KBM-7 (cell line): Measurements from ENCODE around the gene ZNF134.
A peak's percentile ranks its signal among the peaks of the same experiment; 100 is the strongest.

Experiments
- DNase-seq: peaks from one replicate; pipeline ENCODE4 v3.0.0-alpha.2; 2015
- in situ Hi-C: fragments of 300-500 bp; cut with MboI; formaldehyde crosslinking; loops from 2 replicates; pipeline ENCODE4 v1.14.3; 2020; ENCODE audit warnings: low sequenced_read_pairs, low pct_unique_long_range_greater_than_20kb, mixed read lengths

ZNF134 gene

DNA sequence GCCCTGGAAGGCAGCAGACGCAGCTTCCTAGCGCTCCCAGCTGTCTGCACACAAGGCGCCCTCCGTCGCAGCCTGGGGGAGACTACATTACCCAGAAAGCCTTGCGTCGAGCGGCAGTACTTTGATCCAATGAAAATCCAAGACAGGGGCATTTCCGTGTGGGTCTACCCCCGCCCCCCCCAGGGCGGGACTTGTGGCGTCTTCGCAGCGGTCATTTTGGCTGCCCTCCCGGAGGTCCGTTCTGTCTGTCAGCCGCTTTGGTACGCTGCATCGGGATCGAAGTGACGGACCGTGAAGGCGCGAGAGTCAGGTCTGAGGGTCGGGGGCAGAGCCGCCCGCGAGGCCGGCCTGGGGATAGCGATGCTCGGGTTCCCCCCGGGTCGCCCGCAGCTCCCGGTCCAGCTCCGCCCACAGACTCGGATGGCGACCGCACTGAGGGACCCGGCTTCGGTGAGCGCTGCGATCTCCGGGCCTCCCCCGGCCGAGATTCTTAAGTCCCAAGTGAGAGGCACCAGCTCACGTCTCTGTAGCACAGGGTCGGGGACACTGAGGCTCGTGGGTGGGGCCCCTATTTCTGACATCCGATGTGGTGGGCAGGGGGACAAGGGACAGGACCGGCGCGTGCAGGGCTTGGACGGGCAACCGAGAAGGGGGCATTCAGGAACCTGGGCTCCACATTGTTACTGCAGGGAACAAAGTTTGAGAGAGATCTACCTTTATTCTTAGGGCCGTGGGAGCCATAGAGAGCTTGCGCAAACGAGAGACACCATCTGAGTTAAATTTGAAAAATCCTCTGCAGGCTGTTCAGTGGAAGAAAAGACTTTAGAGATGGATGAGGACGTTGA, 19.2 kb downstream of the ZNF134 start, which contains the start of gene ZNF211:
ZNF211 (plus strand) TSS at position 182 of the 845 bp plus-strand sequence; CDS start at position 361, 179 bp downstream.
- in situ Hi-C loops = no loop called here
- DNase-seq = peak; percentile 92

DNA sequence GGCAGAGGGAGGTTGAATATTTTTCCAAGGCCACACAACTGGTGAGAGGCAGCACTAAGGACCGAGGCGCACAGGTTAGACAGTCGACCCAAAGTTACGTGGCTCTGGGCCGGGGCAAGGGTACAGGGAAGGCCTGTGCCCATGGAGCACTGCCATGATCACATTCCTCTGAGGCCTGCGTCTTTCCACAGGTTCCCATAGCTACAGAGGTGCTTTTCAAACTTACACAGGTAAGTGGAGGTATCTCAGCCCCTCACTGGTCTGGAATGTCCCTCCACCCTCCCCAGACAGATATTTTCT, 19.7 kb downstream of the ZNF134 start:
- no peak for DNase-seq
- in situ Hi-C loops = no loop called here

DNA sequence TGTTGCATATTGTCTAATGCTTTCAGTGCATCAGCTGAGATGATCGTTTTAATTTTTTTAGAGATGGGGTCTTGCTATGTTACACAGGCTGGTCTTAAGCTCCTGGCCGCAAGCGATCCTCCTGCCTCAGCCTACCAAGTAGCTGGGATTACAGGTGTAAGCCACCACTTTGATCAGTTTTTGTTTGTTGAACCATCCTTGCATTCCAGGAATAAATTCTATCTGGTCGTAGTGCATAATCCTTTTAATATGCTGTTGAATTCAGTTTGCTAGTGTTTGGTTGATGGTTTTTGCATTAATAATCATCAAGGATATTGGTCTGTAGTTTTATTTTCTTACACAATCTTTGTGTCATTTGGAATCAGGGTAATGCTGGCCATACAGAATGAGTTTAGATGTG, 23.3 kb downstream of the ZNF134 start:
- in situ Hi-C loops = no loop called here
- DNase-seq = no peak

DNA sequence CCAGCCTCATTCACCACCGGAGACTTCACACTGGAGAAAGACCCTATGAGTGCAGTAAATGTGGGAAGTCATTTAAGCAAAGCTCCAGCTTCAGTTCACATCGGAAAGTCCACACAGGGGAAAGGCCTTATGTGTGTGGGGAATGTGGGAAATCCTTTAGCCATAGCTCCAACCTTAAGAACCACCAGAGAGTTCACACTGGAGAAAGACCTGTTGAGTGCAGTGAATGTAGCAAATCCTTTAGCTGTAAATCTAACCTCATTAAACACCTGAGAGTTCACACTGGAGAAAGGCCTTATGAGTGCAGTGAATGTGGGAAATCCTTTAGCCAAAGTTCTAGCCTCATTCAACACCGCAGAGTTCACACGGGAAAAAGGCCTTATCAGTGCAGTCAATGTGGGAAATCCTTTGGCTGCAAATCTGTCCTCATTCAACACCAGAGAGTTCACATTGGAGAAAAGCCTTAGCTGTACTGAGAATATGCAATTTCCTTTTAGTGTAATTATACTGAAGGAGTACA, 27.7 kb downstream of the ZNF134 start:
- DNase-seq = no peak
- in situ Hi-C loops = no loop called here

DNA sequence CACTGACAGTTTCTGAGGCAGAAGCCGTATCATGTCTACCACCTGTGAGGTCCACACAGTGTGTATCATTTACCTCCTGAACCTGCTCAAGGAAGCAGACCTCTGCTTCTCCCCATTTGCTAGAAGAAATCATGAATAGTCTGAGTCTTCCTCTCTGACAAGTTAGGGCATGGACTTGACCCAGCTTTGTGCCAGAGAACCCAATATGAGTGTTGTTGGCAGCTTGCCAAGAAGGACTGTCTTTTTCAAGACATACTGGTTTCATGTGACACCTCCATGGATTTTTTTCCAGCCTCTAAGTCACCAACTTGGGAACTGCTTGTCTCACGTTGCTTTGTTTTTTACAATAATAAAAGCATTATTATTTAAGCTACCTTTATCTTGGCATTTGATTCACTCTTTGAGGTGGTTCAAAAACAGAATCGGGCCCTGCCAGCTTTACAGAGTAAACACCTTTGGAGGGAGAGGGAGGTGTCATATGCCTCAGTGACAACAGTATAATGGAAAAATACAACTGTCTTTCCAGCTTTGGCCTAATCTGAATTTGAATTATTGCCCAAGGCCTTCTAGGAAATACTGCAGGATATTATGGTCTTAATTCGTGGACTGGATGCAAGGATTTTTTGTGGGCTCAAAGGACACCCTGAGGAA, 28.5 kb downstream of the ZNF134 start:
- in situ Hi-C loops = no loop called here
- no peak for DNase-seq

DNA sequence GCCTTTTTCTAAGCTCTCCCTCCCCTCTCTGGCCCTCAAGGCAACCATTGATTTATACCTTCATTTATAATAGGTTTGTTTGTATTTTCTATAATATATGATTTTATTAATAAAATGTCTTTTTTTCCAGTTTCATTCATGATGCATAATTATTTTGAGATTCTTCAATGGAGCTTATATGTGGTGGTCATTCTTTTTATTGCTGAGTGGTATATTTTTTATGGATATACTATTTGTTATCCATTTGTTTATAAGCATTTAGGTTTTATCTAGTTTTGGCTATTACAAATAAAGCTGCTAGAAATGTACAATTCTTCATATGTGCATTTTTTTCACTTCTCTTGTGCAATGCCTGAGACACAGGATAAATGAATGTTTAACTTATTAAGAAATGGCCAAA, 29.7 kb downstream of the ZNF134 start:
- no peak for DNase-seq
- in situ Hi-C loops = no loop called here

DNA sequence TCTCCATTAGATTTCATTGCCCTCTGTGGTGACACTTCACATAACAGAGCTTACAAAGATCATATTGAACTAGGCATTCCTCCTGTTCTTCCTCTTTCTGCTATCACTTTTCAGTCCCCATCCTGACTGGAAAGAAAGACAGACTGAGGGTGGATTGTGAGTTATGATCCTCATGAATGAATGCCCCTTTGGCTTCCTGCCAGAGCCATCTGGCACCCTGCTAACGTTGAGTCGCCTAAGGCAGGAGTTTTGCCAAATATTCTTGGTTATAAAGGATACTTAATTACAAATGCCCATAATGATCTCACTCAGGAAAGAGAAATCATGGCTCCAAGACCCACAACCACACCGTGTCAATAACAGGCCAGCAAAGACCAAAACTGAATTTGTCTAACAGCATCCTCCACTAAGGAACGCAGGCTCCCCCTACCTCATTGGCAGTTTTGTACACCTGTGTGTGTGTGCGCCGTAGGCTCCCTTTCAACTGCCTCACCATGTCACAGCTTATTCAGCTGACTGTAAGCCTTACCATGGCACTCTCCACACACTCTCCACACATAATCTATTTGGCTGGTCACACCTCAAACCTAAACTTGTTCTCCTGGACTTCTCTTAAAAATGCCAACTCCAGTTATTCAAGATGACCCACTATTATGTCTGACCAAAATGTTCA, 34.4 kb downstream of the ZNF134 start:
- DNase-seq = no peak
- in situ Hi-C loops = no loop called here

DNA sequence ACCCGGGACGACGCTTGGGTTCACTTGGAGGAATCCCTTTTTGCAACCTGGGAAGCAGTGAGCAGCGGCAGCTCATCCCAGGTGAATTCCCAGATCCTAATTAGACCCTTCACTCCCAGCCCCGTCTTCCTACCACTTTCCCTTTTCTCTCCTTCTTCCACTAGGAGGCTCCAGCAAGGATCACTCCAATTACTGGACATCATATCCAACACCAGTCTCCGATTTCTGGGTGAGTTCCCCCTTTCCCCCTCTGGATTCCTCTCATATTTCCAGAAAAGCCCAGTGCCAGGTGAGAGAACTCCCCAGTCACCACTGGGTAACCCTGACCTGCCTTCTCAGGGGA, 37.6 kb downstream of the ZNF134 start:
- DNase-seq = no peak
- in situ Hi-C loops = no loop called here

DNA sequence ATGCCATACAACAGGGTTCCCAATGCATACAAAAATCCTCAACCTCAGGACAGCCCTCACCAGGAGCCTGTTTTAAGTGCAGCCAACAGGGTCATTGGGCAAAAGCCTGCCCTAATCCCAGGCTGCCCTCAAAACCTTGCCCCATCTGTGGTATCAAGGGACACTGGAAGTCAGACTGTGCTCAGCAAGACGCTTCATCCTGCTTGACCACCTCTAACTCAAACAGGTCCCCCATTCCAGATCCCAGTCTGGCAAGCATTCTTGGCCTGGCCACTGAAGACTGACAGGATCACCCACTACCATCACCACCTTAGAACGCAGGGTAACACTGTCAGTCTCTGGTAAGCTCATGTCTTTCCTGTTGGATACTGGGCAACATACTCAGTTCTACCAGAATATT, 39.6 kb downstream of the ZNF134 start:
- in situ Hi-C loops = no loop called here
- no peak for DNase-seq

DNA sequence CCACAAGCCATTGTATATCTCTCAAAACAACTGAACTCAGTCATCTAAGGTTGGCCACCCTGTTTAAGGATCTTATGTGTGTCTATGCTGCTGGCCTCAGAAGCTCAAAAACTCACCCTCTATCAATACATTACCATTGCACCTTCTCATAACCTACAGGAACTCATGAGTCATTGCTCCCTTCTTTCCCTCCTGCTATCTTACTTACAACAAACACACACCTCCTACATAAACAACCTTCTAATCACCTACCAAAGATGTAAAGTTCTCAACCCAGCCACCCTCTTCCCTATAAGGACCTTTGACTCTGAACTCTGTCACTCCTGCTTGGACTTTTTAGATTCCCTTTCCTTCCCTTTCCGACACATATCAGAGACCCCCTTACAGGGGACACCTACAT, 41.4 kb downstream of the ZNF134 start:
- in situ Hi-C loops = no loop called here

DNA sequence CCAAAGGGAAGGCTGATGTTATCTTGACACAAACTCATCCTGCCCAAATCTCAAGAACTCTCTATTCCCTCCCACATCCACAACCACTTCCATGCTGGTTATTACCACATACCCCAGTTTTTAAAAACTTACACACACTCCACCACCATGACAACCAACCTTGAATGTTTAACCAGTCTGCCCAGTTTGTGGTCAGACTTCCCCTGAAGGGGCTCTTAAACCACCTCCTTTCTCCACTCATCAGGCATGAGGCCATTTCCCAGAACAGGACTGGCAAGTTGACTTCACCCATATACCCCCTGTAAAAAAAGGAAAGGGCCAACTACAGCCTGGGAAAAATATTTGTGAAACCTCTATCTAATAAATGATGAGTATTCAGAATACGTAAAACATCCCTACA, 42.3 kb downstream of the ZNF134 start:
- in situ Hi-C loops = no loop called here
- DNase-seq = no peak

More for the DNA sequence above, 41.4 kb downstream of the ZNF134 start:
- DNase-seq = no peak

DNA sequence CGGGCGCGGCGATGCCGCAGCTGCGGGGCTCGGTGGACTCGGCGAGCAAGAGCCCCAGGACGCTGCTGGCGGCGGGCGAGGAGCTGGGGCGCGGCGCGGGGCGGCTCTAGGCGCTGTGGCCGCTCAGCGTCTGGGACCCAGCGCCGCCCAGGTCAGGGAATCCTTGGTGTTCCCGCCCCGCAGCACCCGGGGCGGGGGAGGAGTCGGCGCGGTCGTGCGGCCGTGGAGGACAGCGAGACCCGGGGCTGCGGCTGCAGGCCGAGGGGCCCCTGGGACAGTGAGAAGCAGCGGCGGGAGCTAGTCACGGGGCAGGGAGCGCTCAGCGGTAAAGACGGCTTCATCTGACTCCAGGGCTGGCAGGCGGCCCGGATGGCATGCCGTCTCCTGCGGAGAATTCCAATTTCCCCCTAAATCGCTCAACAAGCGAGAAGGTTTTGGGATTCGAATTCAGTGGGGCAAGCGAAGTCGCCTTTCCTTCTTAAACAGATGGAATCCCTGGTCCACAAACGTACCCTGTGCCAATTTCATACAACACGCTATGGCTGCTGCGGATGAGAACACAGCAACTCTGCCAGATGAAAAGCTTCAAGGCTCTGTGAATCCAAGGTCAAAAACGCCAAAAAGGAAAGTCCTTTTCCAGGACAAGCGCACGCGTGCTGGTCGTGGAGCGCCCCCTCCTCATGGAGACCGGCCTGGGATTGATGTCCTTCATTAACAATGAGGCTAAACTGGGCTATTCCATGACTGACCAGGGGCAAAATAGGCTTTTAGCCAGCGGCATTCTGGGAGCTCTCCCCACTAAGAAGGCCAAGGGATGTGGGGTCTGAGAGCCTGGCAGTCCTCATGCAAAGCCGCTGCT, 50.5 kb downstream of the ZNF134 start:
- in situ Hi-C loops = no loop called here
- DNase-seq = no peak

DNA sequence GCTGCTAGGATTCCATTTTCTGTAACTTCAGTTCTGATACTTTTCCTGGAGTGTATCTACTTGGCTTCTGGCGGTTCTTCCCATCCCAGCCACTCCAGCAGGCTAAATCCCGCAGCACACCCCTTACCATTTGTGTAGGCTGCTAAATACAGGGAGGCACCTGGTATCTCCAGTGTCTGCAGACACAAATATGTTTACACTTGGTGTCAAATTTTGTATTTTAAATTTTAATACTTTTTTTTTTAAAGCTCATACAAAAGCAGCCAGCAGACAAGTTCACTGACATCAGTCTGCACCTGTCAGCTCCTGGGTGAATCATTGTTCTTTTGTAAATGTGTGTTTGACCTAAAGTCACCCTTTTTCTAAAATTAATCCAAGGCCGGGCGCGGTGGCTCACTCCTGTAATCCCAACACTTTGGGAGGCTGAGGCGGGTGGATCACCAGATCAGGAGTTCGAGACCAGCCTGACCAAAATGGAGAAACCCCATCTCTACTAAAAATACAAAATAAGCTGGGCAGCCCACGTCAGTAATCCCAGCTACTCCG, 51.3 kb downstream of the ZNF134 start:
- no peak for DNase-seq
- in situ Hi-C loops = no loop called here

DNA sequence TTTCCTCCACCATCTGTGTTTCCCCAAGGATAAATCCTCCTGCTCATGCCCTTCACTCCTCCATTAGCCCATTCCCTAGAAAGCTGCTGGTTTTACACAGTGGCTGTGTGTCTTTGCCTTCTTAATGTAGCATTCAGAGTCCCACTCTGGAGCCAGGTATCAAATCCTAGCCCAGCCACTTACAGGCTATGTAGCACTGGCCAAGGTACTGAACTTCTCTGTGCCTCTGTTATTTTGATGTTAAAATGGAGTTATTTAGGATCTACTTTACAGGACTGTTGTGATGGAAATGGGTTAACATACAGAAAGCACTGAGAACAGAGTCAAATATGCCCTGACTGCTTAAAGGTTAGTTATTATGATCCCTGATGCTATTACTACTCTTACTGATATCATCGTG, 53.2 kb downstream of the ZNF134 start:
- in situ Hi-C loops = no loop called here
- no peak for DNase-seq

DNA sequence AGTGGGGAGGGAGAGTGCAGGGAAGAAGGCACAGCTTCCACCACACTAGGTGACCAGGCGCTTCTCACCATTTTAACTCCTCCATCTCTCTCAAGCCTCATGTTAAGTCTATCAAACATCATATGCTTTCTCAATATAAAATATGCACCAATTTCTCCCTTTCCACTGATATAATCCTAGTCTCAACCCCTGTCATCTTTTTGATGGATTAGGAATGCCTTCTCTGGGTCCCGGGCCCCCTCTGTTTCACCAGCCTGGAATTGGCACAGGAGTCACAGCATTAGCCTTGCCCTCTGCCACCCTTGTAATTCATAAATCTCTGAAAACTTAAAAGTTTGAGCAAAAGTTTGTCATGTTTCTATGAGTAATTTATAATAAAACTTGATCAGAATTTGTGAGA, 54.6 kb downstream of the ZNF134 start, which contains the start of gene ZSCAN4:
ZSCAN4 (plus strand) TSS at position 301 of the 400 bp plus-strand sequence. CDS start 7,211 bp downstream, outside the sequence.
- in situ Hi-C loops = no loop called here
- no peak for DNase-seq

DNA sequence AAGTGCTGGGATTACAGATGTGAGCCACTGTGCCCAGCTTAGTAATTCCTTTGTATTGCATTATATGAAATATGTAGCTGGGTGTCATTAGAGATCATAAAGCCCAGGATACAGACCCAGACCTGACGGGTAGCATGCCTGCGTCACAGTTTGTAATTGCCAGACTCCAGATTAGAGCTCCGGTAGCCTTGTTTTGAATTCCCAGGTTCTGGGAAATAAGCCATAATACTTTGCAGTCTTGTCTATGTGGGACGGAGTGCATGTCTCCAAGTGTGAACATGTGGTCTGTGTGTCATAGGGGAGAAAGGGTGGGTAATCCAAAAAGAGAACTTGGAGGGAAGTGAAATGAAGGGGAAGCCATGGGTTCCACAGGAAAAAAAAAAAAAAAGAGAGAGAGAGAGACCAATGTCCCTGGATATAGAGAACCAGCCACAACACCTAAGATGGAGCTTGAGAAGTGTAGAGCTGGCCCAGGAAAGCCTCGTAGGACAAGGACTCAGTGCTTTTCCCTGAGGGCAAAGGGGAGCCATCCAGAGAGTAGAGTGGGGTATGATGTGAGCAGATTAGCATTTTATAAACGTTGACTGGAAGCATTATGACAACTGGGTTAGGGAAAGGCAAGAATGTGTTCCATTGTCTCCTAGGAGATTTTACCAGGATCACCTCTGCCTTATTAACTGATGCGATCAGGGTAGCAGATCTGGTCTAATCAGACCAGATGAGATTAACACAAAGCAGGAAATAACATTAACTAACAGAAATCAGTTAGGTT, 57.3 kb downstream of the ZNF134 start:
- DNase-seq = no peak
- in situ Hi-C loops = no loop called here

DNA sequence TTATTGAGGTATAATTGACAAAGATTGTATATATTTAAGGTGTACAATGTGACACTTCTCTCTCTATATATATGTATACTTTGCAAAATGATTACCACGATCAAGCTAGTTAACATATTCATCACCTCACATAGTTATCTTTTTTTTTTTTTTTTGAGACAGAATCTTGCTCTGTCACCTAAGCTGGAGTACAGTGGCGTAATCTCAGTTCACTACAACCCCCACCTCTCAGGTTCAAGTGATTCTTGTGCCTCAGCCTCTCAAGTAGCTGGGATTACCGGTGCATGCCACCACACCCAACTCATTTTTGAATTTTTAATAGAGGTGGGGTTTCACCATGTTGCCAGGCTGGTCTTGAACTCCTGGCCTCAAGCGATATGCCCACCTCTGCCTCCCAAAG, 58.4 kb downstream of the ZNF134 start:
- in situ Hi-C loops = no loop called here
- no peak for DNase-seq
